Transverse colon (tissue), 4 donors: ENCODE data around the gene RABEP1. TPM values are rescaled to one million over a fixed set of nuclear protein-coding genes. Genes with fewer than 3 reads are reported as not detected.

Experiments
- DNase-seq: peaks from one replicate; pipeline ENCODE4 v3.0.0-alpha.2; 2019
- H3K27ac ChIP-seq, 4 donors: fragments of 200-600 bp; sonication (generic); 2 replicates each; pipeline ENCODE4 v1.5.1; 2016 to 2018; ENCODE audit warnings: inconsistent platforms in 4 of 4
- H3K27me3 ChIP-seq: fragments of 200-600 bp; sonication (generic); 2 replicates; pipeline ENCODE4 v1.5.1; 2017; ENCODE audit warnings: inconsistent platforms
- H3K36me3 ChIP-seq, 4 donors: fragments of 200-600 bp; sonication (generic); 2 replicates each; pipeline ENCODE4 v1.5.1; 2017 to 2019; ENCODE audit warnings: inconsistent platforms in 4 of 4
- H3K4me1 ChIP-seq, 4 donors: fragments of 200-600 bp; sonication (generic); 2 replicates each; pipeline ENCODE4 v1.5.1; 2017 to 2020; ENCODE audit warnings: inconsistent platforms in 4 of 4
- H3K4me3 ChIP-seq, 4 donors: fragments of 200-600 bp; sonication (generic); 1 replicate in 1 of 4; 2 replicates in 3 of 4; pipeline versions ENCODE4 v1.5.1 to v1.6.1; 2017 to 2019; ENCODE audit warnings: inconsistent platforms in 4 of 4
- H3K9me3 ChIP-seq, 2 donors: fragments of 200-600 bp; sonication (generic); 2 replicates each; pipeline ENCODE4 v1.5.1; 2017 to 2019; ENCODE audit warnings: inconsistent platforms in 2 of 2
- EP300 ChIP-seq: sonication (generic); formaldehyde crosslinking; IDR thresholded peaks from one replicate; pipeline ENCODE4 v1.6.1; 2017; ENCODE audit warnings: antibody characterized with exemption, low read depth
- POLR2A ChIP-seq: fragments of 450-650 bp; IDR thresholded peaks from one replicate; pipeline ENCODE4 v1.6.1; 2016; ENCODE audit warnings: antibody characterized with exemption, mild to moderate bottlenecking, moderate library complexity
- POLR2AphosphoS5 ChIP-seq, 3 donors: sonication (generic); formaldehyde crosslinking; IDR thresholded peaks; one replicate each; pipeline ENCODE4 v1.6.1; 2016; ENCODE audit warnings: antibody characterized with exemption in 3 of 3
- WGBS, 2 donors: methylation state at CpG; one replicate each; pipeline ENCODE4 v1.1.5; 2018; ENCODE audit warnings: low coverage in 1 of 2; 5-methylcytosine and 5-hydroxymethylcytosine counted together
- in situ Hi-C, 4 donors: fragments of 200-750 bp; cut with MboI; loops; one replicate each; pipeline versions ENCODE4 v1.15.0 to v1.15.1; 2017; ENCODE audit warnings: low sequenced_read_pairs in 3 of 4, low pct_ligation_motif_present in 1 of 4, low pct_unique_long_range_greater_than_20kb in 1 of 4
- intact Hi-C: fragments of 100-400 bp; cut with DNase I; formaldehyde crosslinking; loops from one replicate; pipeline ENCODE4 v1.15.1; 2023; ENCODE audit warnings: low total_unique reads
- total RNA-seq, 4 donors: library from RNA; depleted of rRNA; stranded (reverse); fragments of >200 nt; gene quantifications; one replicate each; pipeline ENCODE4 v1.1.0, GENCODE V29; 2016
- TF ChIP-seq, protein P1 (sequence below), 5 experiments: fragments of 200-600 bp in 3 of 5; fragments of 450-650 bp in 2 of 5; sonication (generic) in 3 of 5; IDR thresholded peaks; 1 replicate in 2 of 5; 2 replicates in 3 of 5; pipeline ENCODE4 v1.5.1; 2016 to 2017; ENCODE audit warnings: antibody characterized with exemption in 5 of 5, inconsistent platforms in 3 of 5, mild to moderate bottlenecking in 2 of 5, moderate library complexity in 1 of 5

Gene RABEP1
- total RNA-seq, 4 donors from 2014 or later: 23.6 to 43.8 (median 36.0) TPM

DNA sequence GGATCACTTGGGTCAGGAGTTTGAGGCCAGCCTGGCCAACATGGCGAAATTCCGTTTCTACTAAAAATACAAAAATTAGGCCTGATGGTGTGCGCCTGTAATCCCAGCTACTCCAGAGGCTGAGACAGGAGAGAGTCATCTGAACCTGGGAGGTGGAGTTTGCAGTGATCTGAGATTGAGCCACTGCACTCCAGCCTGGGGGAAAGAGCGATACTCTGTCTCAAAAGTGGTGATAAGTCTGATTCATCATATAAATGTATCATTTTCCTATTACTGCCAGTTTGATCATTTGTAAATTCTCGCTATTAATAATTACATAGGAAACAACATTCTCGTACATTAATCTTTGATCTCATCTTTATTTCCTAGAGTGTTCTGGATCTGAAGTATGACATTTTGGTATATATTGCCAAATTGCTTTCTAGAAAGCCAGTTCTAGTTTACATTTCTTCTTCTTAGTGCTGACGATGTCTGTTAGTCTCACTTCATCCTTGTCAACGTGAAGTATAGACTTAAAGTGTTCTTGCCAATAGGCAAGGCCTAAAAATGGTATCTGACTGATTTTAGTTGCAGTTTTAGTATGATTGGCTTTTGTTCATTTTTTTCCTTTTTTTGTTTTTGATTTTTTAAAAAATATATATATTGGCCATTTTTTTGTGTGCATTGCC lies 9.7 kb downstream of the RABEP1 start:
- TF ChIP-seq EP300 (no peak), POLR2AphosphoS5 (IDR thresholded peaks at IDR 0.05) (no peak), POLR2A (no peak)
- TF ChIP-seq, protein P1, sequence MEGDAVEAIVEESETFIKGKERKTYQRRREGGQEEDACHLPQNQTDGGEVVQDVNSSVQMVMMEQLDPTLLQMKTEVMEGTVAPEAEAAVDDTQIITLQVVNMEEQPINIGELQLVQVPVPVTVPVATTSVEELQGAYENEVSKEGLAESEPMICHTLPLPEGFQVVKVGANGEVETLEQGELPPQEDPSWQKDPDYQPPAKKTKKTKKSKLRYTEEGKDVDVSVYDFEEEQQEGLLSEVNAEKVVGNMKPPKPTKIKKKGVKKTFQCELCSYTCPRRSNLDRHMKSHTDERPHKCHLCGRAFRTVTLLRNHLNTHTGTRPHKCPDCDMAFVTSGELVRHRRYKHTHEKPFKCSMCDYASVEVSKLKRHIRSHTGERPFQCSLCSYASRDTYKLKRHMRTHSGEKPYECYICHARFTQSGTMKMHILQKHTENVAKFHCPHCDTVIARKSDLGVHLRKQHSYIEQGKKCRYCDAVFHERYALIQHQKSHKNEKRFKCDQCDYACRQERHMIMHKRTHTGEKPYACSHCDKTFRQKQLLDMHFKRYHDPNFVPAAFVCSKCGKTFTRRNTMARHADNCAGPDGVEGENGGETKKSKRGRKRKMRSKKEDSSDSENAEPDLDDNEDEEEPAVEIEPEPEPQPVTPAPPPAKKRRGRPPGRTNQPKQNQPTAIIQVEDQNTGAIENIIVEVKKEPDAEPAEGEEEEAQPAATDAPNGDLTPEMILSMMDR (IDR thresholded peaks at IDR 0.05): no peak

DNA sequence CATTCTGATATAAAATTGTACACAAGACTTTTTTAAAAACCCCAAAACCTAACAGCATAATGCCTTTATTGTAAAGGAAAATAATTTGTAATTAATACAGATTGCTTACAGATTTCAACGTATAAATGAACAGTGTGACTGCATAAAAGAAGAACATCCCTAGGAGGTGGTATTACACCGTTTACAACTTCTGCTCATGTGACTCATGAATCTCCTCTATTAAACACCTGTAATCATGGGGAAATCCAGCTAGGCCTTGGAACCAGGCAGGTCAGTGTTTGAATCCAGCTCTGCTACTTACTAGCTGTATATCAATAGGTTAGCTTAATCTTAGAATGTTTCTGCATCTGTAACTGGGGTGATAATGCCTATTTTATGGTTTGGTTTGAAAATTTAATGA lies 15.2 kb downstream of the RABEP1 start:
- WGBS, 2 donors: 35 to 61% methylated on average over 2 of the region's 2 CpGs
- peaks cover 0 to 8% (median 0%) of the 10 kb centered on the region in 4 donors for H3K4me1 ChIP-seq

More for the DNA sequence above, 9.7 kb downstream of the RABEP1 start:
- Histone ChIP-seq H3K9me3 (no peaks in the 10 kb centered on the region), H3K36me3 (no peaks in the 10 kb centered on the region), H3K4me3 (no peak overlapping the region), H3K27me3 (no peaks in the 10 kb centered on the region), H3K27ac (no peak overlapping the region), H3K4me1 (peaks cover 0 to 13% (median 0%) of the 10 kb centered on the region in 4 donors)
- intact Hi-C loops: no loop called here
- in situ Hi-C loops: no loop called here
- no peak for DNase-seq
- 85 to 87% methylated on average over 5 to 8 of the region's 8 CpGs for WGBS, 2 donors

DNA sequence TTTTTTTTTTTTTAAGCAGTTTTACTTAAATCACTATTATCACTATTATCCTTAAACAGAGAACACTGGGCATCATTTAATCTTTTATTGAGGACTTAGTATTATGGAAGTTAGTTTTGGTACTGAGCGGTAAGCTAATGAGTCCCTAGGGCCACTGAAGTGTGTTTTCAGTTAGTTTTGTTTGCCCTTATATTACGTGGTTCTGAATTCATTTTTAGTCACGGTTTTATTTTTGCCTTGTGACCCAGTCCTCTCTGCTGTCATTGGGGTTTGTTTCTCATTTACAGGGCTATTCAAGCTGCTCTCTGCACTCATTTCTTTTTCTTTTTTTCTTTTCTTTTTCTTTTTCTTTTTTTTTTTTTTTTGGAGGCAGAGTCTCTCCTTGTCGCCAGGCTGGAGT lies 17.3 kb downstream of the RABEP1 start:
- no peak for DNase-seq
- 77 to 83% methylated on average over 1 to 4 of the region's 4 CpGs for WGBS, 2 donors
- TF ChIP-seq, protein P1 (IDR thresholded peaks at IDR 0.05): no peak
- TF ChIP-seq EP300: no peak
- TF ChIP-seq POLR2A: no peak
- no peak for TF ChIP-seq POLR2AphosphoS5 (IDR thresholded peaks at IDR 0.05)

More for the DNA sequence above, 15.2 kb downstream of the RABEP1 start:
- no peak overlapping the region for H3K27ac ChIP-seq
- H3K27me3 ChIP-seq: no peaks in the 10 kb centered on the region
- no peaks in the 10 kb centered on the region for H3K36me3 ChIP-seq
- TF ChIP-seq, protein P1 (IDR thresholded peaks at IDR 0.05): no peak
- TF ChIP-seq POLR2AphosphoS5 (IDR thresholded peaks at IDR 0.05) (no peak), EP300 (no peak), POLR2A (no peak)
- in situ Hi-C loops: no loop called here
- intact Hi-C loops: no loop called here
- no peaks in the 10 kb centered on the region for H3K9me3 ChIP-seq
- DNase-seq: no peak
- no peak overlapping the region for H3K4me3 ChIP-seq

DNA sequence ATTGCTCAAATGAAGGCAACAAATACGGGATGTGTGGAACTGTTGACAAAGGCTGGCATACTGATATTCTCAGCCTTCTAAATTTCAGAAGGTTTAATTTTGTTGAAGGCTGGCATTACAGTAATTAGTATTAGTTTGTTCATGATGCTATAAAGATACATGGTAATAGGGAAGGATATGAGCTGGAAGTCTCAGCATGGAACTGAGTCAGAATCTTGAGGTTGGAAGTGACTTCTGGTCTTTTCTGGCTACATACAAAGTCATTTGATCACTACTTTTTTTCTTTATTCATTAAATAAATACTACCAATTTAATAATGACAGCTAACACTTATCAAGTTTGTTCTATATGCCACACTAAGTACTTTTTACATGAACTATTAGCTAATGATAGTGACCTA lies 22.6 kb downstream of the RABEP1 start:
- Histone ChIP-seq H3K36me3 (peaks cover 0 to under 1% (median 0%) of the 10 kb centered on the region in 4 donors), H3K4me3 (no peak overlapping the region), H3K4me1 (peaks cover 0 to 7% (median 0%) of the 10 kb centered on the region in 4 donors), H3K9me3 (no peaks in the 10 kb centered on the region), H3K27me3 (no peaks in the 10 kb centered on the region), H3K27ac (no peak overlapping the region)
- in situ Hi-C loops: no loop called here
- no peak for DNase-seq
- TF ChIP-seq, protein P1 (IDR thresholded peaks at IDR 0.05): no peak
- TF ChIP-seq POLR2A (no peak), EP300 (no peak), POLR2AphosphoS5 (IDR thresholded peaks at IDR 0.05) (no peak)
- intact Hi-C loops: no loop called here
- WGBS, 2 donors: 94 to 100% methylated on average over 1 of the region's 1 CpG

More for the DNA sequence above, 17.3 kb downstream of the RABEP1 start:
- H3K9me3 ChIP-seq: no peaks in the 10 kb centered on the region
- H3K4me3 ChIP-seq: no peak overlapping the region
- no peaks in the 10 kb centered on the region for H3K27me3 ChIP-seq
- intact Hi-C loops (no loop called here), in situ Hi-C loops (no loop called here)
- H3K4me1 ChIP-seq: peaks cover 0 to 8% (median 0%) of the 10 kb centered on the region in 4 donors
- no peaks in the 10 kb centered on the region for H3K36me3 ChIP-seq
- H3K27ac ChIP-seq: no peak overlapping the region
